HG03460 (cell line): ENCODE data around the gene MRPL33.

Experiments used
- ATAC-seq: cut with Tn5 transposase; IDR thresholded peaks from one replicate; pipeline ENCODE4 v1.9.1; 2021; ENCODE audit not compliant: unreplicated experiment

The MRPL33 gene

GRCh38 chr2:27807476-27807875, 36.0 kb downstream of the MRPL33 start:
- no peak for ATAC-seq

GRCh38 chr2:27808418-27808817, 36.9 kb downstream of the MRPL33 start:
- no peak for ATAC-seq

GRCh38 chr2:27808984-27809383, 37.5 kb downstream of the MRPL33 start:
- ATAC-seq, result no peak

DNA sequence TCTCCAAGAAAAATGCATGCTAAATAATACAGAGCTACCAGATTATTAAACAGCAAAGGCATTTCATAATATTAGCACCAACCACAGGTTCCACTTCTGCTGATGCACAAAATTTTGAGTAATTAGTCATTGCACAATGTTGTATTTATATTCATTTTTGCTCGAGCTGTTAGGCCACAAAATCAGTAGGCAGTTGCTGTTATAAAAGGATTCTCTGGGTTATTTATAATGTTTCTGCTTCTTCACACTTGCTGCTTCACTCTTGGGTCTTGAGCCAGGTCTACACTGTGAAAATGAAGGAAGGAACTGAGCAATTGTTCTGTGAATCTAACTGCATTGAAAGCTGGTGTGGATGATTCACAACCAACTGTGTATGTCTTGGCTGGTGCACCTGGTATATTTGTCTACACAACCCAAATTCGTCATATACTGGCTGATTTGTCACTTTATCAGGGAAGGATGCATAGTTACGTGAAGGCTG, 38.3 kb downstream of the MRPL33 start:
- no peak for ATAC-seq

DNA sequence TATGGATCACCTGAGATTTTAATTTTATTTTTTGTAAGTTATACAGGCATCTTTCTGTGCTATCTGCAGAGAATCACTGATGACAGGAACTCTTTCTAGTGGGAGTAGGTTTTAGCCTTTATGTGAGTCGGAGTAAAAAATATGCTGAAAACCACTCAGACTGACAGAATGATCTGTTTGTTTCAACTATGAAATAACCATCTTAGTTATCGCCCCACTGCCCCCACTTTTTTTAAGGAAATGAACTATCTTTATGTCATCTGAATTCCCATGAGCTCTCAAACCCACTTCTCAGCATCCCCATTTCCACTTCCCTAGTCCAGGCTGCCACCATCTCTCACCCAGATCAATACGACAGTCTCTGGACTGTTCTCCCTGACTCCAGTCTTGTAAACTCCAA, 38.9 kb downstream of the MRPL33 start:
- ATAC-seq, result no peak

DNA sequence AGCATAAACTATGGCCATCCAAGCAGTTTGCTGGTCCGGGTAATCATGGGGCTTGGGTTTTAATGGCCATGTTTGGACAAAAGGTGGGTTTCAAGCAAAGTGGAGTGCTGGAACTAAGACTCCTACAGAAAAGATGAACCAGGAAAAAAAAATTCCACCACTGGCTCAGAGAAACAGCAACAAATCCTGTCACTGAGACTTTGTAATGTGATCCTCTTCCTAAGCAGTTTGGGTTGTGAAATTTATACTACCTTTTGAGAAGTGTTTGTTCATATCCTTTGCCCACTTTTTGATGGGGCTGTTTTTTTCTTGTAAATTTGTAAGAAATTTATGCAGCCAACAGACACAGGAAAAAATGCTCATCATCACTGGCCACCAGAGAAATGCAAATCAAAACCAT, 40.2 kb downstream of the MRPL33 start:
- no peak for ATAC-seq

DNA sequence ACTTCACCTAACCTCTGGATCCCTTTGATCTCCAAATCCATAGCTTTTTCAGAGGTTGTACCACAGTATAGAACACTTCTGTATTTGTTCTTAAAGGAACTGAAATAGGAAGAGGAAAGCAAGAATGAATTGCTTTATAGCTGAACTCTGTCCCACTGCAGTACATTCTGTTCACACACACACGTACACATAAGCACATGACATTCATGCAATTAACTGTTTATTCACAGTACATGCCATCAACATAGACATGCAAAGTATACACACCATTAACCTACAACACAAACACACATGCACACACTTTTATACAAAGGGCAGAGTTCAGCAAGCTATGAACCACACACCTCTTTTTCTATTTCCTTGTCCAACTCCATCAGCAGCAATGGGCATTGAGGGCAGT, 43.2 kb downstream of the MRPL33 start:
- no peak for ATAC-seq

DNA sequence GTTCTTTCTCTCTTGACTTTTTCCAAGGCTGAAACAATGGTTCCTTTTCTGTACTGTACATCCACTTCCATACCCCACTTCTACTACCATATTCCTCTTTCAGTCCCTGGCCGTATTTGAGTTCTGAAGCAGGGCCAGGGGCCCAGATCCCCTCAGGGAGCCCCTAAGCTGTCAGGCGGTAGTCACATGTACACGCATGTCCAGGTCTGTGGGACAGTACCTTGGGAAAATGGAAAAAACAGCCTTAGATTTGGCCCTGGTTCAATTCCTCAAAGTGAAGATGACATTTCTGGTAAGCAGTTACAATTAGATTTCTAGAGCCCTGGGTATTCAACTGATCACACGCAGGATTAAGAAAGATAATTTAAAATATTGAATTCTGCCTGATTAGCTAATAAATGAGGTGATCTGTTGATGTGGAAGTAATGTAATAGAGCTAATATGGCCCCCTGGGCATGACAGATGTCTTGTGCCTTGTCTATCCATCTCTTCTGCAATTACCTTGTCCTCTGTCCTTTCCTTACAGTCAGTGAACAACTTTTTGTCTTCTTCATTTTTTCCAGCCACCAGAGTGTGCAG, 44.4 kb downstream of the MRPL33 start:
- ATAC-seq, result no peak

DNA sequence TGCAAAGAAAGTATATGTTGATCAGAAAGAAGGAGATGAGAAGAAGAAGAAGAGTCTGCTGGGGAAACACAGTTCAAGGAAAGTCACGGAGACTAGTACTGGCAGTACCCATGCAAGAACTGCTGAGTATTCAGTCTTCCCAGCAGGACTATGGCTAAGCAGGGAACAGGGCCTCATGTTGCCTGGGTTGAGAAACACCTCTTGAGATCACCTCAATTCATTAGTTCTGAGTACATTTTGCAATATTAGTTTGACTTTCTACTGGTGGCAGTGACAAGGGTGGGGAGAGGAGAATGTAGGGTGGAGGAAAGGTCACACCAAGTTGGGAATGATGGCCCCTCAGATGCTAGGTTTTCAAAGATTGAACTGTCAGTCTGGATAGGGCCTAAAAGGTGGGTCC, 50.5 kb downstream of the MRPL33 start:
- no peak for ATAC-seq

DNA sequence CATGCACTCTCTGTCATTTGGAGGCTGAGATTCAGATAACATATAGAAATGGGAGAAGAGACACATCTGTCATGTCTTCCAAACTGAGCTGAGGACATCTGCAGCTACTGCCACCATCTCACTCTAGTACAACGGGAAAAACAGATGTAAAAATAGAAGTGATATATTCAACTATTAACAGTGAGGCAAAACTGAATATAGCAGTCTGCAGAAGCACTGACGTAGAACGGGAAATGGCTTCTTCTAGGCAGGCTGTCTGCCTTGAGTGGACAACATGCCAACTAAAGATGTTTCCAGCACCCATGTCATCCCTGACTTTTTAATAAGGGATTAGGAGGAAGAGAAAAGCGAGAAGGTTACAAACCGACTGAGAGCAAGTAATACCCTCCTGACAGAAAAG, 51.6 kb downstream of the MRPL33 start:
- ATAC-seq, result no peak

DNA sequence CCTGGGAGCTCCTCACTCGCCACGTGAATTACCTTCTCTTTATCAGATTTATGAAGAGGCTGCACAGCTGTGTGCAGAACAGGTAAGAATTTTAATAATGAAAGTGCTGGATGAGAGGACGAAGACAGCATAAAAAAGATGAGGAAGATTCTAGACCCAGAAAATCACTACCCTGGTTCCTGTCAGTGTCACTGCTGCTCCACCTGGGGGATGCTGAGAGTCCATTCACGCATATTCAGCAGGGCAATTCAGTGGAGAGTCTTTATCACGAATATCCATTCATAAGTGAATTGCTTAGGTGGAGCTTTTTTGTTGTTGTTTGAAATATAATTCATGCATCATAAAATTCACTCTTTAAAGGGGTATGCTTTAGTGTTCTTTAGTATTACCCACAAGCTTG, 52.0 kb downstream of the MRPL33 start:
- no peak for ATAC-seq

GRCh38 chr2:27824401-27824800, 52.9 kb downstream of the MRPL33 start:
- no peak for ATAC-seq

DNA sequence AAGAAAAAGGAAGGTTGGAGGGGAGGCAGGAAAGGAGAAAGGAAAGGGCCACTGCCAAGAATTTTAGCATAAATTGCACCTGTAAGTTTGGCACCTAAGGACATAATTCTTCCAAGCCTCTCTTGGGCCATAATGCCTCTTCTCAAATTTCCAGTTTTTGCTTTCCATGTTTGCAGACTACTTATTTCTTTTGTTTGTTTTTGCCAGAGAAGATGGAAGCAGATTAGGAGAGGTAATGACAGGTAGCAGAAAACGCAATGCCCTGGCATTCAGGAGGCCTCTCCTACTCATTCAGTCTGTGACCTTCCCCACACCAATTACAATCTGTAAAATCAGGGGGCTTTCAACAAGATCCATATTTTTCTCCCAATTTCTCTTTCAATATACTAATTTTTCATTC, 56.8 kb downstream of the MRPL33 start:
- ATAC-seq, result no peak
